B cell (primary cell): ENCODE data around the gene FSHR. TPM values are rescaled to one million over a fixed set of nuclear protein-coding genes. Genes with fewer than 3 reads are reported as not detected.

Experiments
- ATAC-seq: fragments of 200-7000 bp; cut with Tn5 transposase; one replicate; pipeline ENCODE4 v1.10.0; 2021; ENCODE audit warnings: low read depth, mild to moderate bottlenecking, moderate number of reproducible peaks, moderate library complexity
- CTCF ChIA-PET: fragments of 350-600 bp; sonication (Branson Sonifier 250); formaldehyde crosslinking; loops from one replicate; lab custom pipeline; 2021; ENCODE audit warnings: antibody characterized with exemption, inconsistent platforms; lab: Charles Lee
- POLR2A ChIA-PET: fragments of 350-600 bp; sonication (Branson Sonifier 250); formaldehyde crosslinking; loops from one replicate; lab custom pipeline; 2021; ENCODE audit warnings: antibody characterized with exemption; lab: Charles Lee
- DNase-seq: peaks from one replicate; pipeline ENCODE4 v3.0.0; 2013
- H2AFZ ChIP-seq: 2 replicates; pipeline ENCODE4 v1.6.1; 2012; ENCODE audit warnings: mild to moderate bottlenecking, low read depth, low read length; ENCODE audit not compliant: insufficient read depth, poor library complexity, severe bottlenecking
- H3K27ac ChIP-seq, 2 donors: 1 replicate in 1 of 2; 2 replicates in 1 of 2; pipeline ENCODE4 v1.5.1; 2012 to 2013; ENCODE audit warnings: low read length in 2 of 2, mild to moderate bottlenecking in 2 of 2, moderate library complexity in 1 of 2
- H3K27me3 ChIP-seq, 4 experiments: fragments of 200-600 bp in 1 of 4; sonication (generic) in 1 of 4; replicated peaks in 1 of 4; 1 replicate in 2 of 4; 2 replicates in 2 of 4; pipeline versions ENCODE4 v1.6.1 to v1.7.0; 2013 to 2016; ENCODE audit warnings: low read length in 3 of 4, mild to moderate bottlenecking in 2 of 4, mixed read lengths in 1 of 4, moderate library complexity in 1 of 4; ENCODE audit not compliant: insufficient read depth in 4 of 4, control insufficient read depth in 3 of 4; ENCODE audit errors: control extremely low read depth in 1 of 4
- H3K36me3 ChIP-seq, 2 experiments: replicated peaks in 1 of 2; 1 replicate in 1 of 2; 2 replicates in 1 of 2; pipeline versions ENCODE4 v1.6.1 to v1.7.1; 2013; ENCODE audit warnings: low read length in 1 of 2; ENCODE audit not compliant: insufficient read depth in 2 of 2, control insufficient read depth in 1 of 2; ENCODE audit errors: control extremely low read depth in 1 of 2, extremely low read depth in 1 of 2
- H3K4me1 ChIP-seq, 2 donors: fragments of 200-600 bp in 1 of 2; sonication (generic) in 1 of 2; 1 replicate in 1 of 2; 2 replicates in 1 of 2; pipeline versions ENCODE4 v1.5.1 to v1.6.1; 2013 to 2017; ENCODE audit warnings: low read length in 2 of 2; ENCODE audit not compliant: control insufficient read depth in 2 of 2, insufficient read depth in 2 of 2
- H3K4me2 ChIP-seq: replicated peaks from 2 replicates; pipeline ENCODE3; 2012; ENCODE audit warnings: mild to moderate bottlenecking, low read depth, low read length; ENCODE audit not compliant: poor library complexity, severe bottlenecking
- H3K4me3 ChIP-seq, 5 experiments: fragments of 200-600 bp in 1 of 5; sonication (generic) in 1 of 5; 1 replicate in 3 of 5; 2 replicates in 2 of 5; pipeline versions ENCODE4 v1.5.1 to v1.7.0; 2011 to 2016; ENCODE audit warnings: low read length in 4 of 5, mild to moderate bottlenecking in 4 of 5, low read depth in 2 of 5, control low read depth in 1 of 5, moderate library complexity in 1 of 5; ENCODE audit not compliant: insufficient read depth in 1 of 5; ENCODE audit errors: control extremely low read depth in 1 of 5, extremely low read depth in 1 of 5
- H3K79me2 ChIP-seq: fragments of 200-600 bp; sonication (generic); one replicate; pipeline ENCODE4 v1.6.0; 2016; ENCODE audit warnings: low read length; ENCODE audit not compliant: control insufficient read depth, insufficient read depth
- H3K9ac ChIP-seq: fragments of 200-600 bp; sonication (generic); 2 replicates; pipeline ENCODE4 v1.6.1; 2017; ENCODE audit warnings: mild to moderate bottlenecking, low read length, moderate library complexity
- H3K9me3 ChIP-seq, 3 donors: one replicate each; pipeline versions ENCODE4 v1.6.1 to v1.7.1; 2013; ENCODE audit warnings: low read length in 2 of 3; ENCODE audit not compliant: control insufficient read depth in 2 of 3, insufficient read depth in 1 of 3; ENCODE audit errors: control extremely low read depth in 1 of 3
- H4K20me1 ChIP-seq: 2 replicates; pipeline ENCODE4 v1.6.0; 2012; ENCODE audit warnings: mild to moderate bottlenecking, low read length; ENCODE audit not compliant: insufficient read depth, control insufficient read depth, poor library complexity, severe bottlenecking
- H3K27ac Mint-ChIP-seq: one replicate; pipeline ENCODE4 v1.8.0; 2021; ENCODE audit warnings: mixed read lengths
- H3K27me3 Mint-ChIP-seq: one replicate; pipeline ENCODE4 v1.8.0; 2021; ENCODE audit warnings: mixed read lengths
- H3K4me1 Mint-ChIP-seq: one replicate; pipeline ENCODE4 v1.8.0; 2021; ENCODE audit warnings: mixed read lengths
- H3K4me3 Mint-ChIP-seq: one replicate; pipeline ENCODE4 v1.8.0; 2021; ENCODE audit warnings: mixed read lengths
- H3K9me3 Mint-ChIP-seq: one replicate; pipeline ENCODE4 v1.8.0; 2022; ENCODE audit warnings: mixed read lengths; ENCODE audit not compliant: insufficient read depth
- EZH2 ChIP-seq: IDR thresholded peaks from 2 replicates; pipeline ENCODE4 v1.6.1; 2012; ENCODE audit warnings: borderline replicate concordance, low read depth, mild to moderate bottlenecking, moderate library complexity, low read length; ENCODE audit not compliant: insufficient read depth, poor library complexity, severe bottlenecking
- WGBS: methylation state at CpG from one replicate; pipeline ENCODE4 v1.1.5; 2013; ENCODE audit warnings: missing lambda C conversion rate; ENCODE audit not compliant: insufficient coverage; 5-methylcytosine and 5-hydroxymethylcytosine counted together
- intact Hi-C: fragments of 100-400 bp; cut with micrococcal nuclease; formaldehyde crosslinking; loops from one replicate; pipeline ENCODE4 v1.10.0; 2022
- polyA plus RNA-seq: library from polyadenylated mRNA; depleted of rRNA; stranded (reverse); fragments of >200 nt; gene quantifications from 2 replicates; pipeline ENCODE4 v1.2.3, GENCODE V29; 2012
- total RNA-seq, 2 donors: library from RNA; stranded (reverse); fragments of 120-200 nt in 1 of 2; gene quantifications; 1 replicate in 1 of 2; 2 replicates in 1 of 2; pipeline versions ENCODE4 v1.2.3 to v1.2.4, GENCODE V29; 2013 to 2022
- TF ChIP-seq, protein P1 (sequence below): fragments of 200-600 bp; IDR thresholded peaks from one replicate; pipeline ENCODE4 v1.8.0; 2022; ENCODE audit warnings: antibody characterized with exemption, mild to moderate bottlenecking

The FSHR gene
- total and polyA plus RNA-seq, 2 donors (not counting 1 experiment from before 2014, with no cell fraction given): not detected

DNA sequence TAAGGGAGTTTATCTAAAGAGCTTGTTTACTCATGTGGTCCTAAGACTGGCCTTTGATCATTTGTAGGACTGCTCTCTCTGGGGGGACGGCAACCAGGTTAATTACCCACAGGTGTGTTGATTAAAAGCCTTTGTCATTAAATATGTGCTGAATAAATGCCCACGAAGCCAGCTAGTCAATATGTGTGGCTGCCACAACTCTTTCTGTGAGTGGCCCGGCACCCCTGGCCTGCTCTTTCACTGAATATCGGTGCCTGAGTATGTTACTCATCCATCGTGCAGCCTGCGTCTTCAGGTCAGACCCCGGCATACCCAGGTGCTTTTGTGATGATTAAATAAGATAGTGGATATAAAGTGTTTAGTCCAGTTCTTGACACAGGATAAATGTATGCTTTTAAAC, 24.3 kb upstream of the FSHR start:
- Mint-ChIP-seq H3K4me1 (no peaks in the 10 kb centered on the region), H3K27me3 (no peaks in the 10 kb centered on the region), H3K4me3 (no peak overlapping the region), H3K27ac (no peak overlapping the region), H3K9me3 (no peaks in the 10 kb centered on the region)
- ChIA-PET POLR2A (no interaction called here), CTCF (no interaction called here)
- H3K79me2 ChIP-seq: no peaks in the 10 kb centered on the region
- H3K4me3 ChIP-seq: no peak overlapping the region
- no peaks in the 10 kb centered on the region for H3K36me3 ChIP-seq
- no peaks in the 10 kb centered on the region for H3K4me1 ChIP-seq
- TF ChIP-seq, protein P1, sequence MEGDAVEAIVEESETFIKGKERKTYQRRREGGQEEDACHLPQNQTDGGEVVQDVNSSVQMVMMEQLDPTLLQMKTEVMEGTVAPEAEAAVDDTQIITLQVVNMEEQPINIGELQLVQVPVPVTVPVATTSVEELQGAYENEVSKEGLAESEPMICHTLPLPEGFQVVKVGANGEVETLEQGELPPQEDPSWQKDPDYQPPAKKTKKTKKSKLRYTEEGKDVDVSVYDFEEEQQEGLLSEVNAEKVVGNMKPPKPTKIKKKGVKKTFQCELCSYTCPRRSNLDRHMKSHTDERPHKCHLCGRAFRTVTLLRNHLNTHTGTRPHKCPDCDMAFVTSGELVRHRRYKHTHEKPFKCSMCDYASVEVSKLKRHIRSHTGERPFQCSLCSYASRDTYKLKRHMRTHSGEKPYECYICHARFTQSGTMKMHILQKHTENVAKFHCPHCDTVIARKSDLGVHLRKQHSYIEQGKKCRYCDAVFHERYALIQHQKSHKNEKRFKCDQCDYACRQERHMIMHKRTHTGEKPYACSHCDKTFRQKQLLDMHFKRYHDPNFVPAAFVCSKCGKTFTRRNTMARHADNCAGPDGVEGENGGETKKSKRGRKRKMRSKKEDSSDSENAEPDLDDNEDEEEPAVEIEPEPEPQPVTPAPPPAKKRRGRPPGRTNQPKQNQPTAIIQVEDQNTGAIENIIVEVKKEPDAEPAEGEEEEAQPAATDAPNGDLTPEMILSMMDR: no peak
- TF ChIP-seq EZH2: no peak
- DNase-seq (no peak), ATAC-seq (no peak)
- no peak overlapping the region for H3K27ac ChIP-seq
- intact Hi-C loops: no loop called here
- H3K9ac ChIP-seq: no peak overlapping the region
- H3K9me3 ChIP-seq: no peaks in the 10 kb centered on the region
- no peaks in the 10 kb centered on the region for H4K20me1 ChIP-seq
- no peak overlapping the region for H3K4me2 ChIP-seq
- no peak overlapping the region for H2AFZ ChIP-seq
- WGBS: 88% methylated on average over 7 of the region's 7 CpGs
- H3K27me3 ChIP-seq: no peaks in the 10 kb centered on the region

DNA sequence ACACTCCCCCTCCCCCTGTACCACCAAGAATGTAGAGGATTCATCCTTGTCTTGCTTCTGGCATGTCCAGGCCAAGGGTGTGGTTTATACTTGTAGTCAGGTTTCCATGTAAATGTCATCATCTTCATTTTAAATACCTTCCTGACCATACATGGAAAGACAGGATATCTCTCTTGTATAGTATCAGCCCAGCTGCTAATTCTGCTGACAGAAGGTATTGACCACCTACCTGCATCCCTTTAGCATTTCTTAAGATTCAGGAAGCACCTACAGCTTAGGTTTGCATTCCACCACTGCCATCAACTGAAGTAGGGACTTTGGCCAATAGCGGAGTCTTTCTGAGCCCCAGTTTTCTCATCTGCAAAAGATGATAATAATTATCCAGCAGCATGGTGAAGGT, 22.9 kb upstream of the FSHR start:
- no peak overlapping the region for H3K4me3 ChIP-seq
- Mint-ChIP-seq H3K27me3 (no peaks in the 10 kb centered on the region), H3K4me3 (no peak overlapping the region), H3K27ac (no peak overlapping the region), H3K4me1 (no peaks in the 10 kb centered on the region), H3K9me3 (no peaks in the 10 kb centered on the region)
- ChIA-PET POLR2A (no interaction called here), CTCF (no interaction called here)
- H3K4me1 ChIP-seq: no peaks in the 10 kb centered on the region
- DNase-seq (no peak), ATAC-seq (no peak)
- no peak for TF ChIP-seq EZH2
- TF ChIP-seq, protein P1: no peak
- H3K27me3 ChIP-seq: no peaks in the 10 kb centered on the region
- H2AFZ ChIP-seq: no peak overlapping the region
- intact Hi-C loops: no loop called here
- no peak overlapping the region for H3K27ac ChIP-seq
- no peak overlapping the region for H3K4me2 ChIP-seq
- H4K20me1 ChIP-seq: no peaks in the 10 kb centered on the region
- no peak overlapping the region for H3K9ac ChIP-seq
- no peaks in the 10 kb centered on the region for H3K36me3 ChIP-seq
- no peaks in the 10 kb centered on the region for H3K9me3 ChIP-seq
- no peaks in the 10 kb centered on the region for H3K79me2 ChIP-seq
- no CpG with 5 or more reads among the region's 1 CpG for WGBS
